Neural cell (in vitro differentiated cells): ENCODE measurements around the gene FN3KRP. TPM values are rescaled to one million over a fixed set of nuclear protein-coding genes. Genes with fewer than 3 reads are reported as not detected.

ENCODE experiments used
- H2AFZ ChIP-seq: fragments of 200-600, 300-800 bp; sonication (generic), shearing (Covaris generic); 2 replicates; pipeline ENCODE4 v1.6.0; 2014; ENCODE audit warnings: low read depth, mild to moderate bottlenecking, antibody characterized with exemption, low read length, moderate library complexity
- H3F3A ChIP-seq: fragments of 200-600 bp; shearing (Covaris generic); 2 replicates; pipeline ENCODE4 v1.6.1; 2016; ENCODE audit warnings: mild to moderate bottlenecking, moderate library complexity, mixed read lengths, antibody characterized with exemption, low read length; ENCODE audit not compliant: insufficient read depth, poor library complexity, severe bottlenecking
- H3K27ac ChIP-seq: fragments of 200-600, 300-800 bp; sonication (generic), shearing (Covaris generic); 2 replicates; pipeline ENCODE4 v1.5.1; 2014; ENCODE audit warnings: mild to moderate bottlenecking, low read length, moderate library complexity
- H3K27me3 ChIP-seq: fragments of 300-800, 200-600 bp; sonication (generic), shearing (Covaris generic); 2 replicates; pipeline ENCODE4 v1.6.0; 2014; ENCODE audit warnings: mild to moderate bottlenecking, low read depth, low read length, moderate library complexity; ENCODE audit not compliant: insufficient read depth
- H3K36me3 ChIP-seq: fragments of 300-800, 200-600 bp; sonication (generic), shearing (Covaris generic); 2 replicates; pipeline ENCODE4 v1.5.1; 2014; ENCODE audit warnings: mild to moderate bottlenecking, antibody characterized with exemption, low read length, moderate library complexity; ENCODE audit not compliant: insufficient read depth
- H3K4me2 ChIP-seq: fragments of 300-800, 200-600 bp; sonication (generic), shearing (Covaris generic); 2 replicates; pipeline ENCODE4 v1.6.0; 2014; ENCODE audit warnings: mild to moderate bottlenecking, low read length
- H3K4me3 ChIP-seq: fragments of 300-800, 200-600 bp; sonication (generic), shearing (Covaris generic); 2 replicates; pipeline ENCODE4 v1.5.1; 2014; ENCODE audit warnings: mild to moderate bottlenecking, low read length, moderate library complexity
- H3K79me2 ChIP-seq: fragments of 200-600 bp; shearing (Covaris generic); replicated peaks from 2 replicates; pipeline ENCODE4 v1.6.0; 2014; ENCODE audit warnings: mild to moderate bottlenecking, low read length, moderate library complexity; ENCODE audit not compliant: insufficient read depth
- H3K9ac ChIP-seq: fragments of 300-800, 200-600 bp; sonication (generic), shearing (Covaris generic); 2 replicates; pipeline ENCODE4 v1.6.1; 2016; ENCODE audit warnings: mild to moderate bottlenecking, low read length, mixed read lengths
- H3K9me2 ChIP-seq: fragments of 200-600 bp; shearing (Covaris generic); 2 replicates; pipeline ENCODE4 v1.6.1; 2016; ENCODE audit warnings: mild to moderate bottlenecking, low read length, mixed read lengths; ENCODE audit not compliant: insufficient read depth
- H3K9me3 ChIP-seq: fragments of 200-600, 300-800 bp; sonication (generic), shearing (Covaris generic); 2 replicates; pipeline ENCODE4 v1.6.1; 2016; ENCODE audit warnings: mild to moderate bottlenecking, mixed run types, low read length, moderate library complexity, mixed read lengths
- H4K20me1 ChIP-seq: fragments of 200-600 bp; shearing (Covaris generic); 2 replicates; pipeline ENCODE4 v1.6.1; 2016; ENCODE audit warnings: mild to moderate bottlenecking, mixed run types; ENCODE audit not compliant: insufficient read depth
- CTCF ChIP-seq: fragments of 450-650 bp; IDR thresholded peaks from 2 replicates; pipeline ENCODE4 v1.5.1; 2014; ENCODE audit warnings: antibody characterized with exemption, mild to moderate bottlenecking, moderate library complexity; ENCODE audit not compliant: poor library complexity, severe bottlenecking
- EP300 ChIP-seq: fragments of 450-650 bp; conservative IDR thresholded peaks from 2 replicates; pipeline ENCODE4 v1.6.1; 2014; ENCODE audit warnings: antibody characterized with exemption, mild to moderate bottlenecking, moderate library complexity; ENCODE audit not compliant: poor library complexity, severe bottlenecking
- EZH2 ChIP-seq: fragments of 200-600, 300-800 bp; shearing (Covaris generic), sonication (generic); IDR thresholded peaks from 2 replicates; pipeline ENCODE4 v1.6.1; 2014; ENCODE audit warnings: antibody characterized with exemption, low read length, borderline replicate concordance, mild to moderate bottlenecking; ENCODE audit not compliant: insufficient read depth, poor library complexity, severe bottlenecking
- MXI1 ChIP-seq: fragments of 450-650 bp; conservative IDR thresholded peaks from 2 replicates; pipeline ENCODE4 v1.6.1; 2014; ENCODE audit warnings: antibody characterized with exemption, mild to moderate bottlenecking; ENCODE audit not compliant: poor library complexity, severe bottlenecking
- POLR2AphosphoS5 ChIP-seq: IDR thresholded peaks from 2 replicates; pipeline ENCODE4 v1.6.1; 2012
- RAD21 ChIP-seq: fragments of 450-650 bp; conservative IDR thresholded peaks from 2 replicates; pipeline ENCODE4 v1.6.1; 2014; ENCODE audit warnings: antibody characterized with exemption, mild to moderate bottlenecking, moderate library complexity
- REST ChIP-seq: IDR thresholded peaks from 2 replicates; pipeline ENCODE4 v1.6.1; 2012; ENCODE audit warnings: borderline replicate concordance
- SMC3 ChIP-seq: fragments of 450-650 bp; conservative IDR thresholded peaks from 2 replicates; pipeline ENCODE4 v1.6.1; 2014; ENCODE audit warnings: antibody characterized with exemption, mild to moderate bottlenecking, moderate library complexity; ENCODE audit not compliant: poor library complexity
- TAF1 ChIP-seq: IDR thresholded peaks from 2 replicates; pipeline ENCODE4 v1.6.1; 2012; ENCODE audit warnings: low read depth
- polyA plus RNA-seq: library from polyadenylated mRNA; depleted of rRNA; stranded (reverse); fragments of >200 nt; gene quantifications from 2 replicates; pipeline ENCODE4 v1.2.3, GENCODE V29; 2014

Gene FN3KRP
- polyA plus RNA-seq, 1 donor from 2014 or later: 32.7 TPM

DNA sequence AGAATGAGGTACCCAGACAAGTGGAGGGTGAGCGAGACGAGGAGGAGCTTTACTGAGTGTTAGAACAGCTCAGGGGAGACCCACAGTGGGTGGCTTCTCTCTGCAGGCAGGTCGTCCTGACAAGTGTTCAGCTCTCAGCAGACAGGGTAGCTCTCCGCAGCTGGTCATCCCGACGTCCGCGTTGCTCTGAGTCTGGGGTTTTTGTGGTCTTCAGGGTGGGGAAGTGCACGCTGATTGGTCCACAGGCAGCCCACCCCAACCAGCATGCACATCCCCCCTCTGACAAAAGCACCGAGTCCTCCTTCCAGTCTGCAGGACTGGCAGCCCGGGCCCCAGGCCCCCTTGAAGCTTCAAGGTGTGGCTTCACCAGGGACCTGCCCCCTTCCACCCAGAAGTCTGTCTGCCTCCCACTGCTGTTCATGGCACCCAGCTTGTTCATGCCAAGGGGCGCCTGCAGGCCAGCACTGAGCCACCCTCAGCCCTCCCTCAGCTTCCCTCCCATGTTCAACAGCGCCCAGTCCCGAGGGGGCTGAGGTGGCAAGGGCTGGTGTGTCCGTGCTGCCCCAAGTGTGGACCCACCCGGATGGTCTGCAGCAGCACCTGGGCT lies 48.4 kb upstream of the FN3KRP start:
- H3F3A ChIP-seq: no peaks in the 10 kb centered on the region
- no peaks in the 10 kb centered on the region for H3K9me2 ChIP-seq
- no peak overlapping the region for H2AFZ ChIP-seq
- TF ChIP-seq TAF1 (no peak), RAD21 (no peak), MXI1 (no peak), EP300 (no peak), CTCF (no peak), REST (no peak), SMC3 (no peak), POLR2AphosphoS5 (no peak), EZH2 (no peak)
- H3K79me2 ChIP-seq: no peaks in the 10 kb centered on the region
- no peak overlapping the region for H3K4me2 ChIP-seq
- H3K9me3 ChIP-seq: no peaks in the 10 kb centered on the region
- no peak overlapping the region for H3K27ac ChIP-seq
- no peak overlapping the region for H3K9ac ChIP-seq
- no peaks in the 10 kb centered on the region for H3K27me3 ChIP-seq
- H3K4me3 ChIP-seq: no peak overlapping the region
- H4K20me1 ChIP-seq: no peaks in the 10 kb centered on the region
- no peaks in the 10 kb centered on the region for H3K36me3 ChIP-seq

- H3K9me2 ChIP-seq: no peaks in the 10 kb centered on the region
- no peaks in the 10 kb centered on the region for H3K36me3 ChIP-seq
- TF ChIP-seq REST: no peak
- TF ChIP-seq RAD21: no peak
- TF ChIP-seq EP300: no peak
- no peak for TF ChIP-seq MXI1
- H4K20me1 ChIP-seq: no peaks in the 10 kb centered on the region
- H3K4me3 ChIP-seq: no peak overlapping the region
- no peaks in the 10 kb centered on the region for H3K79me2 ChIP-seq
- no peak overlapping the region for H2AFZ ChIP-seq
- no peaks in the 10 kb centered on the region for H3F3A ChIP-seq
- H3K27me3 ChIP-seq: no peaks in the 10 kb centered on the region
- H3K9ac ChIP-seq: no peak overlapping the region
- H3K27ac ChIP-seq: no peak overlapping the region
- H3K4me2 ChIP-seq: no peak overlapping the region
- no peaks in the 10 kb centered on the region for H3K9me3 ChIP-seq
Measured at GRCh38 chr17:82668631-82669099, 47.8 kb upstream of the FN3KRP start.
